HG03460 (cell line): ENCODE measurements around the gene CDADC1.
A peak's percentile ranks its signal among the peaks of the same experiment; 100 is the strongest.
"Not testable (repeated sequence)": the region's sequence is repeated elsewhere in the genome, so short reads cannot be mapped to it uniquely, and the experiment has no call there.

Source experiments
- ATAC-seq: cut with Tn5 transposase; IDR thresholded peaks from one replicate; pipeline ENCODE4 v1.9.1; 2021; ENCODE audit not compliant: unreplicated experiment

Gene CDADC1

DNA sequence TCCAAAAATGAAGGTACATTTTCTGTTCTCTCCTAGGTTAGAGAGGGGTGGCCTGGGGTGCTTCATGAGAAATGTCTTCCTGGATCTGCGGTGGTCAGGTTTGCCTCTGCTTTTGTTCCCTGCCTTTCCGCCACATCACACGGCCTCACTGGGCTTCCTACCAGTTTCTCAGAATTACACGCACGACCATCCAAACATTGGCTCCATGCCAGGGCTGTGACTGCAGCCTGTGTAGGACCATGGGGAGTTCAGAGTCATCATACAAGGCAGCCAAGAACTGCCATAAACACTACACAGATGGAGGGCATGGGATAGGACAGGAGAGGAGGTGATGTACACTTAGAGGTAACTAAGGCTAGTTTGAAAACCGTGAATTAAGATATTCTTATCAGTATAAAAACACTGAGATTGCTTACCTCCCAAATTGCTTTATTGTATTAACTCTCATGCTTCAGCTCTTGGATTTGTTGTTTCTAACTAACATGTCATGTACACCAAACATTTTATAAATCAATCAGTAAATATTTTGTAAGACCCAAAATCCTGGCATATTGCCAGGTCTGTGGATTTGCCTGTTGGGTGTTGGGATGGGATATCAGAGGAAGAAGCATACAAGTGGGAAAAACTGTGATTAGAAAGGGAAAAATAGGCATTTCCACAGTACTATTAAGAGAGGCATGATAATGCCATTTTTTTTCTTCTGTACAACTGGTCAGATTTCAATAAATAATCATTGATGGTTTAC lies 45.2 kb downstream of the CDADC1 start:
- no peak for ATAC-seq

DNA sequence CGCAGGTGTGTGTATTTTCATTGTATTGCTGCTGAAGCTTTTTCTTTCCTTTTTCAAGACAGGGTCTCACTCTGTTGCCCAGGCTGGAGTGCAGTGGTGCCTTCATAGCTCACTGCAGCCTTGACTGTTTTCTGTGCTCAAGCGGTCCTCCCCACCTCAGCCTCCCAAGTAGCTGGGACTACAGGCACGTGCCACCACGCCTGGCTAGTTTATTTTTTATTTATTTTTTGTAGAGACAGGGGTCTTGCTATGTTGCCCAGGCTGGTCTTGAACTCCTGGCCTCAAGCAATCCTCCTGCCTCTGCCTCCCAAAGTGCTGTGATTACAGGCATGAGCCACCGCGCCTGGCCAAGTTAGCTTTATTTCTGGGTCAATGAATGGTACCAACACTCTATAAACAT lies 47.0 kb downstream of the CDADC1 start:
- not testable (repeated sequence) for ATAC-seq

DNA sequence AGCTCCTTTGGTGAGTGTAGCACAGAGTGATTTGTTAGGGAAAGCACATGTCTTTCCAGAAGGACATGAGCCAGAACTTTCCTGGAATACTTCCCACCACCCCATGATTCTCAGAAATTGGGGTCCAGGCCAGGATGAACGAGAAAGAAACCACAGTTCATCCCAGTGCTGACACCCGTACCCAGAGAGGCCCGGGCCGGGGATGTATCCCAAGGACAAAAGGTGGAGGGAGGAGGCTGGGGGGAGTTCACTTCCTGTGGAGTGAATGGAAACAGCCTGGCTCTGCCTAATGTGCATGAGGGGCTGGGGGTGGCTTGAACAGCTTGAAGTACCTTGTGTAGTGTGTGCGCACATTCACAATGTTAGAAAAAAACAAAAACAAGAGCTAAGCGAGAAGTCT lies 47.5 kb downstream of the CDADC1 start:
- ATAC-seq, result no peak

DNA sequence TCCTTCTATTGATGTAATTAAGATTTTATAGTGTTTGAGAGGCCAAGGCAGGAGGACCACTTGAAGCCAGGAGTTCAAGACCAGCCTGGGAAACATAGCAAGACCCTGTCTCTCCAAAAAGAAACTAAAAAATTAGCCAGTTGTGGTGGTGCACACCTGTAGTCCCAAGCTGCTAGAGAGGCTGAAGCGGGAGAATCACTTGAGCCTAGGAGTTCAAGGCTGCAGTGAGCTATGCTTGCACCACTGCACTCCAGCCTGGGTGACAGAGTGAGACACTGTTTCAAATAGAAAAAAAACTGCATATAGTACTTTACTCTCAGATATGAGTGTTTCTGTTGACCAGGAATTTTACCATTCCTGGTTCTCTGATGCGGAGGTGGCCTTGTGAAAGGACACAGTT lies 48.9 kb downstream of the CDADC1 start:
- no peak for ATAC-seq

DNA sequence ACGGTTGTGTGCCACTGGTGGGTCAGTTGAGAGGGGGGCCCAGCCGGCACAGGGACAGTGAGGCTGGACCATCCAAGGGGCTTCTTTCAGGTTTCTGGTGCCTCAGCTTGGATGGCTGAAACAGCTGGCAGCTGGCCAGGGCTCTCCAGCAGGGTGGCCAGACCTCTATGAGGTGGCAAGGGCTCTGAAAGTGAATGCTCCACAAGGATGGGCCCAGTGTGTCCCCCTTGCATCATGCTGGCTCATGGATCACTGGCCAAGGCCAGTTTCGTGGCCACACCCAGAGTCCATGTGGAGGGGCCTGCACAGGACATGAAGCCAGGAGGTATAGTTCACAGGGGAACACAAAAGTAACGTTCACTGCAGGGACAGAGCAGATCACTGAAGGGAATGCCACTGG lies 49.6 kb downstream of the CDADC1 start:
- ATAC-seq, result no peak

DNA sequence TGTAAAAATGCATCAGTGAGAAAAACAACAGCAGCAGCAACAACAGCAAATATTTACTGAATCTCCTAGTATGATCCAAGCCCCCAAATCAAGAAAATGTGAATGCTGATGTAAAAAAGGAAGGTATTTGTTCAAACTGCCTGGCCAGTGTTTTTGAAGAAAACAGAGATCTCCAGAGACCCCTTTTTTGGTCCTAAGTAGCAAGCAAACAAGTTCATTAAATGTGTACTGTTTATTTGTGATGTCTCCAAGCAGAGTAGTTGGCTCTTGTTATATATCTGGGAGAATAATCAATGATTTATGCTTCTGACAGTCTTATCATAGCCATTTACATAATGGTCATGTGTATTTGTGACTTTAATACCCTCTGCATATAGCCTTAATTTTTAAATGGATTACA lies 50.7 kb downstream of the CDADC1 start:
- no peak for ATAC-seq

DNA sequence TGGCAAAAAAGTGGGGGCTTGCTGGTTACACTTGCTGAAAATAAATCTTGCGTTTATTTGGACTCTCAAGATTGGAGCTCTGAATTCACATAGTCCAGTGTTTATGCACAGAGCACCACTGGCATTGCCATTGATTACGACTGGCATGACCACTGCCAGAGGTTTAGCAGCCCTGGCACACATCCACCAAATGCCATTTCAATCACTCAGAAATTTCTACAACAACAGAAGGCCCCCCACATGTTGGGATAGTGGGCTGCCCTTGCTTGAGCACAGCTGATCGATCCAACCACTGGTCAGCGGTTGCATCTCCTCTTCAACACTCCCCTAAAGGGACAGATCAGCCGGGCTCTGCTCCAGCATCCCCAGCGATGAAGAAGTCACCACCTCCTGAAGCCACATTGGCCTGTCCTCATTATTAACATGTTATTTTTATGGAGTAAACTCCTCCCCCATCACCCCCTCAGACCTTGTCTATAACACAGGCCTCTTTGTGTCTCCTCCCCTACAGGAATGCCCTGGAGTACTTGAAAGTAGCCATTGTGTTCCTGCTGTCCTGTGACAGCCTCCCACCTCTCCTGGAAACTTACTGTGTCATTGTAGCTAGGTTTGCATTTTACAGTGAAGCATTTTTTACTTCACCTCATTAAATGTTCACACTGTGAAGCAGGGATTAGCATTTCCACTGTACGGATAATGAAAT lies 51.3 kb downstream of the CDADC1 start:
- no peak for ATAC-seq

DNA sequence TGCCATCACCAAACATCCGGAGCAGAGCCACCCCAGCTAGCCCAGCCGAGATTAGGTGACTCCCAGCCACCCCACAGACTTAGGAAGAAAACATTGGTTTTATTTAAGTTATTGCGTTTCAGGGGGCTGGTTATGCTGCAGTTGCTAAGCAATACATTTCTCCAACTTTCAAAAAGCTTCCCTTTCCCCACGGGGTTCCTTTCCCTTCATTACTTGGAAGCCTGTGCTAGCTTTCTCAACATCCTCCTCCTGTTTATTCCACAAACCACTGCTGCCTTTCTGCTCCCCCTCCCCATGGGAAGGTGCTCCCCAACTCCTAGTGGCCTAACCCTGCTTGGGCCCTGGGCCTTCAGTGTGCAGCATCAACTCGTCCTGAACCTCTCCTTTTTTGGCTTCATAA lies 52.6 kb downstream of the CDADC1 start:
- no peak for ATAC-seq

DNA sequence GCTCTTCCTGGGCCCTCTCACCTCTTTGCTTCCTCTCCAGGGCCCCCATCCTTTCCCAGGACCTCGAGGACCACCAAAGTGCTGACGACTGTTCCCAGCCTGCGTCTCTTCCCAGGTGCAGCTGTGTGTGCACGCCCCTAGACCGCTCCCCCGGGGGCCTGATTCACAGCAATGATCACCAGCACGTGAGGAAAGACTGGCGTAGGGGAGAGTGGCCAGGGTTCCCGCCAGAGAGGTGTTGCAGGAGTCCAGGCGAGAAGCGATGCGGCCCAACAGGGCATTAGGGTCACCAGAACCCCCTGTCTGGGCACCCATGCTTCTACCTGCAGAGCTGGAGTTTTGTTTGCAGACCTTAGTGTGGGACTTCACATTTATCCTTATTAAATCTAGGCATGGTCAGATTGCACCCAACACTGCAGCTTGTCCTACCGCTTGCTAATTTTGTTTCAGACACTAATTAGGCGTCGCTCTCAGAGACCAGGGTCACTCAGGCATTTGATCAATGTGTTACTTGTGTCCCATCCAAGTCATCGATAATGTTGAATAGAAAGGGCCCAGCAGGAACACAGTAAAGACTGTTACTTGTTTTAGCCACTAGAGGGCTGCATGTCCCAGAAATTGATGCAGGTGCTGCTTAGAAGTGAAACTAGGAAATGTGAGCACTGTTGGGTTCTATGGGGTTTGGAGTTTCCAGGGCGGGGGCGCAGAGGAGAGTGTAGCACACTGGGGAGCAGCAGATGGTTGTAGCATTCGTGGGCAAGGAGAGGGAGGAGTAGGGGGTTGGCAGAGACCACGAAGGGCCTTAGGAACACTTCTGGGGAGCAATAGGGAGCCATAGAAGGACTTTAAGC lies 53.2 kb downstream of the CDADC1 start:
- ATAC-seq, result peak; percentile 92

DNA sequence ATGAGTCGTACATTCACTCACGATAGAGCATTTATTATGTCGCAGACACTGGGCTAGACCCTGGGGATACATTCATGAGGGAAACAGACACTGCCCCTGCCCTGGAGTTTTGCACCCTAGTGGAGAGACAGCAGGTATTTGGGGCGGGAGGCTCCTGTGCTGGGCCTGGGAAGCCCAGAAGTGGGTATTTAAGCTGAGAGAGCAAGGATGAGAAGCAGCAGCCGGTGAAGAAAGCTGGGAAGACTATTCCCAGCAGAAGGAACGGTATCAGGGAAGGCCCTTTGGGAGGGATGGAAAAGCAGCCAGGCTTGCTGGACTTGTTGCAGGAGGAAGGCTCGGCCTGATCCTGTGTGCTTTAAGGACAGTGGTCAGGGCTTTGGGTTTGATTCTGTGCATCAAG lies 54.5 kb downstream of the CDADC1 start:
- ATAC-seq, result no peak

DNA sequence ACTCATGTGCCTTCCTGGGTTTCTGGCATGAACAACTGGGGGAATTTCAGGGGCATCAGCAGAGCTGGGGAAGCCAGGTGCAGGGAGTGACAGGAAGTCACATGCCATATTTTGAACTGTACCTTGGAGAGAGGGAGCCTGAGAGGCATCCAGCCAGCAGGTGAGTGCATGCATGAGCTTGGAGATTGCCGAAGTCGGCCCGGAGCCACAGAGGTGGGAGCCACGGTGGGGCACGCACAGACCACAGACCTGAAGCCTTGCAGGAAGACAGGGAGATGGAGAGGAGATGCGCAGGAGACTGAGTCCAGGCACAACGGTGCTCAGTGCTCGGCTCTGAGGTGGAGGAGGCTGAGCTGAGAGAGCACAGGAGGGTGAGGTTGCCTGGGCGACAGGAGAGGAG lies 55.1 kb downstream of the CDADC1 start:
- ATAC-seq, result no peak

DNA sequence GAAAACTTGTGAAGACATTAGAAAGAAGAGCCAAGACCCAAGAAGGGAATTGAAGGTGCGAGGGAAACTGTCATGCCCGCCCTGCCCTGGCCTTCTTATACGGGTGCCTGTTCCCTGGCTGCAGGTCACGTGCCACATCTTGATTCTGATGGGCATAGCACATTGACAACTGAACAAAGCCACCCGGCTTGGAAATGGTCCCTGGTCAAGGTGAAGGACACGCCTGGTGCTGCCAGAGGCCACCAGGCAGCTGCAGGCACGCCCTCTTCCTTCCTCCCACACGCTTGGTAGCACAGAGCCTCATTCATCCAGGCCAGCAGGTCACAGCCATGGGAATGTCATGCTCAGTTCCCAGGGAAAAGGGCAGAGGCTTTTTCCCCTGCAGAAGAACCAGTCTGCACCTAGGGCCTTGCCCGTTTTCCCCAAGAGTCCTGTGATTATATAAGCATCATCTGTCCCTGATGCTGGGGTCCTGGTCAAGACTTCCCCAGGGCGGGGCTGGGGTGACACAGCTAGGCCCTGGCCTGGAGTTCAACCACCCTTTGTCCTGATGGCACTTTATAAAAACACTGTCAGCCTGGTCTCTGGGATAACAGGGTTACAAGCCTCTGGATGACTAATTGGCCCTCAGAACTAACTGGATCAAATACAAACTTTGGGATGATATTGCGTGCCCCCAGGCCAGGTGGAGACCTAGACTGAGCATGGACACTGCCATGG lies 56.0 kb downstream of the CDADC1 start:
- no peak for ATAC-seq

DNA sequence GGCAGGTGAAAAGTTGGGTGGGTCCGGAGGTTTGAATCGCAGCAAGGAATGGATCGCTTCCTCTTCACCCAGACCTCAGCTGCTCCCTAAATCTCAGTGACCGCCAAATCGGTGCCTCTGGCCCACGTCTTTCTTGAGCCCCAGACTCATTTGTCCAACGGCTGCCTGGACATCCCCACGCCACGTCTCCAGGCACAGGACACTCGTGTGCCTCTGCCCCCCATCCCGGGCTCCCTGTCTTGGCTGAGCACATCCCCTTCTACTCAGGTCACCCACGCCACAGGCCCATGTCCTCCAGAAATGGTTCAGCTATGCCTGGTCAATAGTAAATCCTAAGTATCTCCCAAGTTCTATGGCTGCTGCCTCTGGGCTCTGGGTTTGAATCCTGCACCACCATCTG lies 56.6 kb downstream of the CDADC1 start:
- no peak for ATAC-seq

DNA sequence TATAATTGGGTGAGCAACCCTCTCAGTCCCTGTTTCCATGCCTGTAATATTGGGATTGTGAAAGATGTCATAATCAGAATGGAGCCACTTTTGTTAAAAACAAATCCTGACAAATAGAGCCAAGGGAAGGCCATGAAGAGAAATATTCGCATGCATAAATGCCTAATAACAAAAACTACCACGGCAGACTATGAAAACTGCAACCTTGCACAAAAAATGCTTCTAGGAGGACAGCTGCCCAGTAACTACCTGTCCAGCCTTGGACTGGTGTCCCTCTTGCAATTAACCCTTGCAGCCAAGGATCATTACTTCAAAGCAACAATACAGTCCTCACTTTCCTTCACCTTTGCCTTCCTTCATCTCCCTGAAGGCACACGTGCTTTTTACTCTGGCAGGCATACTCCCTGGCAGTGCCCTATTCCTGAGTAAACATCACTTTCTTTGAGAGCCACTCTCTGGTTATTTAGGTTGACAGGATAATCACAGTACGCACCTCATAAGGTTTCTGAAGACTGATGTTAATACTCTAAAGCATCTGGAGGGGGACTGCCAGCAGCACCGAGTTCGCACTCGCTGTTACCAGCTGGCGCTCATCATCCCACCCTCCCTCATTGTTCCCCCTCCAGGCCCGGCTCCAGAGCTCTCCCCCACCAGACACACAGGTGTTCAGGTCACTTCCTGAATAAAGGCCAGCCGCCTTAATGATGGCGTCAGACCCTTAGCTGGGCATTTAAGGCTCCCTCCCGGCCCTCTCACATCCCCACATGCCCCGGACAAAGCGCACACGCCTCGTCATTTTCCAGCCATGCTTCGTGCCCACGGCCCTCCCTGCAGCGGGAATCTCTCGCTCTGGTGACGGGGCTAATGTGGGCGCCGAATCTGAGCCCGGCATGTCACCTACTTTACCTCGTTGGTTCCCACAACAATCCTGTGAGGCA lies 57.3 kb downstream of the CDADC1 start:
- no peak for ATAC-seq

DNA sequence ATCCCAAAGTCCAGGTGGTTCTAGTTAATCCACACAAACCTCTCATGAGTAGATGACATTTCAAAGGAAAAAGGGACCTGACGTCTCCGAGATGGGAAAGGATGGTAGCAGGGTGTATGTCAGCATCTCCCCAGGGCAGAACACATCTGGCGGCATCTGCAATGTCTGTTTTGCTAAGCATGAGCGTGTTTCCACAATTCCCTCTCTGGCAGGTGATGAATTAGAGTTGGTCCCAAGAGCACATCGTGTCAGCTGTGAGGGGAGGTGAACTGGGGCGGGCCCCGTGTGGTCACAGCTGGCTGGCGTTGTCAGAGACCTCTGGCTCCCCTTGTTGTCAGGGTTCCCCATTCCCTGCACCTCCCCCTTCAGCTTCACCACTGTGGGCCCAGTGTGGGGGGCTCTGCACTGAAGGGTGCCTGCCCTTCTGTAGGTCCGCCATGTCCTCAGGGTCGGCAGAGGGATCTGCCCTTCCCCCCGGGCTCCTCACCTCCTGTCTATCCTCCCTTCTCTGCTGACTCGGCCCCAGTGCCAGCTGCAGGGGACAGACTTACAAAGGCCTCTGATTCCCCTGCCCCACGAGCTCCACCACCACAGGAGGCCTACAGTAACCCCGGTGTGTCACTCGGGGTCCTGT lies 58.2 kb downstream of the CDADC1 start:
- ATAC-seq, result no peak

DNA sequence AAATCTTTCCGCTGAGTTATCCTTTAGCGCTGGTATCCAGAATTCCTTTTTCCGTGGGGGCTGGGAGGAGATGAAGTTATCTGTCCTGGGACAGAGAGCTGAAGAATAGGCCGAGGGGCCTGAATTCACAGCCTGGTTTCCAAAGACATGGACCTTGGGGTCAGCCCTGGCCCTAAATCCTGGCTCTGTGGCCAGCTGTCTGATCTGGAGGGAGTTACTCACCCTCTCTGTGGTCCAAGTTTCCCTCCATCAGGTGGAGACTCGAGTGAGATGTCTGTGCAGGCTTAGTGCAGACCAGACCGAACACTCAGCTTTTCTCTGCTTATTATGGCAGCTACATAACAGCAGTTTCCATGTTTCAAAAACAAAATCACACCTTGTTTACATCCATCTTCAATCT lies 59.6 kb downstream of the CDADC1 start:
- no peak for ATAC-seq

DNA sequence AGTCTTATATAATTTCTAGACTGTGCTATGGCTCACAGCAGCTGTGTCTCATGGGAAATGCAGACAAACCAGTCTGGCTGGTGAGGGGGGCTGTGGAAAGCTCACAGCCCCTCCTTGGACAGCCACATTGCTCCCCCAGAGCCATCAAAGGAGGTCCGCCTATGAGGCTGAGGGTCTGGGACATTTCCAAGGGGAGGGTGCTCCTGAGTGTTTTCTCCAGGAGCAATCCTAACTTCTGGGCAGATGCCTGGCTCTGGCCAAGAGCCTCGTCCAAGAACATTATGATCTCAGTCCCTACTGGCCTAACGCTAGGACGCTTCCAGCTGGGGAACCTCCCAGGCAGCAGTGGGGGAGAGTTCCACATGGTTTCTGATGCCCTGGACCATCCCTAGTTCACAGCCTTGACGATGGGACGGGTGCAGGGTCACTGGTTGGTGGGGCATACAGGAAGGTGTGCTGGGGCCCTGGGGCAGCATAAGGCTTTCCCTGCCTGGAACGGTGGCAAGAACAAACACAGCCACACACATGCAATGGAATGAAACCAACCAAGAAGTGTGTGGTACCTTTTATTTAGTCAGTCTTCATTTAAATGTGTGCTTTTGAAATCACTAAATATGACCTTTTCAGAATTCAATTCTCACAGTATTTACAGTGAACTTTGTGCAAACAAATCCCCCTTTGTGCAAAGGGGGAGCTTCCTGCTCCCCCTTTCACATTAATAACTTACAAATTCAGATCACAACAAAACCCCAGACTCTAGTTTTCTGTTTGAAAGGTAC lies 60.6 kb downstream of the CDADC1 start:
- no peak for ATAC-seq

DNA sequence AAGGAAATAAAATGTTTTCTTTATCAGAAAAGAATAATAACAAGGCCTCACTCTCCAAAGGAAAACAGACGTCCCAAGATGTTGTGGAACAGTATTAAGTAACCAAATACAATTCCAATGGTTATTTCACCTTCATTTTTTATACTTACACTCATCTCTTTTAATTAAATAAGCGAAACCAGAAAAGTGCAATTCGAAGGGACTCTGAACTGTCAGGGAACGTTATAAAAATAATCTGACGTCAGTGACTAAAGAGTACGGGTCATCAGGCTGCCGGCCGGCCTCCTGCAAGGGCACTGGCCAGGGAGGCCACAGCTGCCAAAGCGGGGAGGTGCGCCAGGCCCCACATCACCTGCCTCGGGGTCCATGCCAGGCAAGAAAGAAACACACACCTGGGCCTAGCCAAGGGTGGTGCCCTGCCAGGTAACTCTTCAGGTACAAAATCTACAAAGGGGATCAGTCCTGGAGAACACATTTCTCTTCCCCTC lies 61.2 kb downstream of the CDADC1 start:
- ATAC-seq, result no peak

DNA sequence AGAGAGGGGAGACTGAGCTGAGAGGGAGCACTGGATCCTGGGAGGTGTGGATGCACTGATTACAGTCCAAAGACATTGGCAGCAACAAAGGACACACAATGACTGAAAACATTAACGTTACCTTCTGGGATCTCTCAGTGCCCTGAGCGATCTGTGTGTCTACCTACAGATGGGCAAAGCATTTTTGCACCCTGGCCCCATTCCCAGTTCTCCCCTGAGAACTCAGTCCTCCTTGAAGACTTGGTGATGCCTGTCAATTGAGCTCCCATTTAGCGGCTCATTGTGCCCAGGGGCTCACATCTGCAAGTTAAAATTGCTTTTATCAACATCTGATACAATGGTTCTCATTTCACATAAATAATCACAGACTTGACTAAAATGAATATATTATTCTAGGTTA lies 62.5 kb downstream of the CDADC1 start:
- no peak for ATAC-seq
